Testis (tissue), 2 donors: ENCODE results near the gene EVX2.

Experiments used
- POLR2A ChIP-seq: fragments of 450-650 bp; IDR thresholded peaks from one replicate; pipeline ENCODE4 v1.6.1; 2017; ENCODE audit warnings: antibody characterized with exemption, mild to moderate bottlenecking, moderate library complexity
- TF ChIP-seq, protein P1 (sequence below), 3 experiments: fragments of 450-650 bp in 2 of 3; fragments of 200-600 bp in 1 of 3; sonication (generic) in 1 of 3; IDR thresholded peaks; one replicate each; pipeline ENCODE4 v1.5.1; 2016 to 2019; ENCODE audit warnings: antibody characterized with exemption in 3 of 3, mild to moderate bottlenecking in 2 of 3, moderate library complexity in 1 of 3

DNA sequence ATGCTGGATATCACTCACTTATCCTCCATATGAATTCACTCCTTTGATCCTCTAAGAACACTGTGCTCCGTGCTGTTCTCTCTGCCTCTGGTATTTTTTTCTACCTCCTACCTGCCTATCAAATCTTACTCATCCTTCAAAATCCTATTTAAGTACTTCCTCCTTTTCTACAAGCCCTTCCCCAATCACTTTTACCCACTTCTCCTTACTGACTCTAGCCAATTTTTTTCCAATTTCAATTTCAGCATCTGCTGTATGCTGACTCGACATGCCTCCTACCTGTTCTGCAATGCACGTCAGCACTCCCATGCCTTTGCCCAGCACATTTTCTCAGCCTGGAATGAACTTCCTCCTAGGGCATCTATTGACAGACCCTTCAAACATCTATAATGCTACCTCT is 44.4 kb downstream of the EVX2 start:
- TF ChIP-seq, protein P1, sequence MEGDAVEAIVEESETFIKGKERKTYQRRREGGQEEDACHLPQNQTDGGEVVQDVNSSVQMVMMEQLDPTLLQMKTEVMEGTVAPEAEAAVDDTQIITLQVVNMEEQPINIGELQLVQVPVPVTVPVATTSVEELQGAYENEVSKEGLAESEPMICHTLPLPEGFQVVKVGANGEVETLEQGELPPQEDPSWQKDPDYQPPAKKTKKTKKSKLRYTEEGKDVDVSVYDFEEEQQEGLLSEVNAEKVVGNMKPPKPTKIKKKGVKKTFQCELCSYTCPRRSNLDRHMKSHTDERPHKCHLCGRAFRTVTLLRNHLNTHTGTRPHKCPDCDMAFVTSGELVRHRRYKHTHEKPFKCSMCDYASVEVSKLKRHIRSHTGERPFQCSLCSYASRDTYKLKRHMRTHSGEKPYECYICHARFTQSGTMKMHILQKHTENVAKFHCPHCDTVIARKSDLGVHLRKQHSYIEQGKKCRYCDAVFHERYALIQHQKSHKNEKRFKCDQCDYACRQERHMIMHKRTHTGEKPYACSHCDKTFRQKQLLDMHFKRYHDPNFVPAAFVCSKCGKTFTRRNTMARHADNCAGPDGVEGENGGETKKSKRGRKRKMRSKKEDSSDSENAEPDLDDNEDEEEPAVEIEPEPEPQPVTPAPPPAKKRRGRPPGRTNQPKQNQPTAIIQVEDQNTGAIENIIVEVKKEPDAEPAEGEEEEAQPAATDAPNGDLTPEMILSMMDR (IDR thresholded peaks at IDR 0.05) = no peak
- no peak for TF ChIP-seq POLR2A
